ENCODE data around the gene EFL1.

The EFL1 gene

DNA sequence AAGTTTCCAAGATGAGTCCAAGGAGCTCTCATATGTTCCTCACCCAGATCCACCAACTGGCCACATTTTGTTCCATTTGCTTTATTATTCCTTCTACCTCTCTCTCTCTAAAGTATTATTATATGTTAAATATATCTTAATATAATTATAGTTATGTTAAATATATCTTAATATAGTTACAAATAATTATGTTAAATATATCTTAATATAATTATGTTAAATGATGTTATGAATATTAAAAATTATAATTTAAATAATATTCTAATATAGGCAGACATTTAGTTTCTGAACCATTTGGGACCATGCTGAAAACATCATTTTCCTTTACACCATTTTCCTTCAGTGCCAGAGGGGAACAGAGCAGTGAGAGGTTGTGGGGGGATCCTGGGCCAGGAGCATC is 166.7 kb downstream of the EFL1 start:
- in situ Hi-C loops (cut with HindIII; ENCODE audit: low sequenced_read_pairs) = no loop called here
- no peak overlapping the region for H3K4me3 ChIP-seq (ENCODE audit: low read depth, low read length)
- TF ChIP-seq, protein P1, sequence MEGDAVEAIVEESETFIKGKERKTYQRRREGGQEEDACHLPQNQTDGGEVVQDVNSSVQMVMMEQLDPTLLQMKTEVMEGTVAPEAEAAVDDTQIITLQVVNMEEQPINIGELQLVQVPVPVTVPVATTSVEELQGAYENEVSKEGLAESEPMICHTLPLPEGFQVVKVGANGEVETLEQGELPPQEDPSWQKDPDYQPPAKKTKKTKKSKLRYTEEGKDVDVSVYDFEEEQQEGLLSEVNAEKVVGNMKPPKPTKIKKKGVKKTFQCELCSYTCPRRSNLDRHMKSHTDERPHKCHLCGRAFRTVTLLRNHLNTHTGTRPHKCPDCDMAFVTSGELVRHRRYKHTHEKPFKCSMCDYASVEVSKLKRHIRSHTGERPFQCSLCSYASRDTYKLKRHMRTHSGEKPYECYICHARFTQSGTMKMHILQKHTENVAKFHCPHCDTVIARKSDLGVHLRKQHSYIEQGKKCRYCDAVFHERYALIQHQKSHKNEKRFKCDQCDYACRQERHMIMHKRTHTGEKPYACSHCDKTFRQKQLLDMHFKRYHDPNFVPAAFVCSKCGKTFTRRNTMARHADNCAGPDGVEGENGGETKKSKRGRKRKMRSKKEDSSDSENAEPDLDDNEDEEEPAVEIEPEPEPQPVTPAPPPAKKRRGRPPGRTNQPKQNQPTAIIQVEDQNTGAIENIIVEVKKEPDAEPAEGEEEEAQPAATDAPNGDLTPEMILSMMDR (IDR thresholded peaks at IDR 0.05; ENCODE audit: low read depth, low read length) = no peak
- no peak for DNase-seq (ENCODE audit: low read depth, low spot score)

DNA sequence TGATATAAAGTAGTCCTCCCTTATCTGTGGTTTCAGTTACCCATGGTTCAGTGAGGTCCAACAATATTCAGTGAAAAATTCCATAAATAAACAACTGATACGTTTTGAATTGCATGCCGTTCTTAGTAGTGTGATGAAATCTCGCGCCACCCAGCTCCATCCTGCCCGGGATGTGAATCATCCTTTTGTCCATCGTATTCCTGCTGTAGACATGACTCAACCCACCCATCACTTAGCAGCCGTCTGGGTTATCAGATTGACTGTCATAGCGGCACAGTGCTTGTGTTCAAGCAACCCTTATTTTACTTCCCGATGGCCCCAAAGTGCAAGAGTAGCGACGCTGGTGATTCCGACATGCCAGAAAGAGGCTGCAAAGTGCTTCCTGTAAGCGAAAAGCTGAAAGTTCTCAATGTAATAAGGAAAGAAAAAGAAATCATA is 168.7 kb downstream of the EFL1 start:
- TF ChIP-seq, protein P1 (IDR thresholded peaks at IDR 0.05; ENCODE audit: low read depth, low read length) = no peak
- peak; percentile 86 for DNase-seq (ENCODE audit: low read depth, low spot score)
- in situ Hi-C loops (cut with HindIII; ENCODE audit: low sequenced_read_pairs) = no loop called here
- H3K4me3 ChIP-seq (ENCODE audit: low read depth, low read length) = peak overlapping the region; percentile 11

DNA sequence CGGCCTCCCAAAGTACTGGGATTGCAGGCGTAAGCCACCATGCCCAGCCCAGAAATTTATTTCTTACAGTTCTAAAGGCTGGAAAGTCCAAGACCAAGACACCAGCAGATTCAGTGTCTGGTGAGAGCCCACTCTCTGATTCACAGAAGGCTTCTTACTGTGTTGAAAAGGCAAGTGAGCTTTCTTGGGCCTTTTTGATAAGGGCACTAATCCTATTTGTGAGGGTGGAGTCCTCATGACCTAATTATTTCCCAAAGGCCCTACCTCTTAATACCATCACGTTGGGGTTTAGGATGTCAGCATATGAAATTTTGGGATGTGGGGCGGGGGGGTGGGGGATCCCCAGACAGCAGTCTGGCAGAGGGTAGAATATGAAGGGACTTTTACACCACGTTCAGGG is 169.2 kb downstream of the EFL1 start:
- no peak for DNase-seq (ENCODE audit: low read depth, low spot score)
- H3K4me3 ChIP-seq (ENCODE audit: low read depth, low read length) = no peak overlapping the region
- in situ Hi-C loops (cut with HindIII; ENCODE audit: low sequenced_read_pairs) = no loop called here
- TF ChIP-seq, protein P1 (IDR thresholded peaks at IDR 0.05; ENCODE audit: low read depth, low read length) = no peak

DNA sequence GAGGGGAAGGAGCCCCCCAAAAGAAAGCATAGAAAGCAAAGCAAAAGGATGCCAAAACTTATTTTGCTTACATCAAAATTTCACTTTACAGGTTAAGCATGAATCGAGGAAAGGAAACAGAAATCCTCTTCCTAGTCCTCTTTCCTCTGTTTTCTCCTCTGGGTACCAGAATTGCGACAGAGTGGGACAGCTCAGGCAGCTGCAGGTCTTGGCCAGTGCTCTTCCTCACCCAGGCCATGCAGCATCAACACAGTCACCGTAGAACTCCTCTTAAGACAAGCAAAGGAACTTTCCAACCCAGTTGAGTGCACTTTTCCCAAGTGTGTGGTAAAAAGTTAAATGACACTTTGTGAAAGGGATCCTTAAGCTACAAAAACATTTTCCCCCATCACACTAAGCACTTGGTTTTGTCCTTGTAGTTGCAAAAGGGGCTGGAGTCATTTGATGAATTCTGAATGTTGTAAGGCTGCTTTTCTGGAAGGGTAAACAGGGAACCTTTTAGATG is 170.8 kb downstream of the EFL1 start:
- H3K4me3 ChIP-seq (ENCODE audit: low read depth, low read length) = no peak overlapping the region
- in situ Hi-C loops (cut with HindIII; ENCODE audit: low sequenced_read_pairs) = no loop called here
- DNase-seq (ENCODE audit: low read depth, low spot score) = no peak
- TF ChIP-seq, protein P1 (IDR thresholded peaks at IDR 0.05; ENCODE audit: low read depth, low read length) = no peak

DNA sequence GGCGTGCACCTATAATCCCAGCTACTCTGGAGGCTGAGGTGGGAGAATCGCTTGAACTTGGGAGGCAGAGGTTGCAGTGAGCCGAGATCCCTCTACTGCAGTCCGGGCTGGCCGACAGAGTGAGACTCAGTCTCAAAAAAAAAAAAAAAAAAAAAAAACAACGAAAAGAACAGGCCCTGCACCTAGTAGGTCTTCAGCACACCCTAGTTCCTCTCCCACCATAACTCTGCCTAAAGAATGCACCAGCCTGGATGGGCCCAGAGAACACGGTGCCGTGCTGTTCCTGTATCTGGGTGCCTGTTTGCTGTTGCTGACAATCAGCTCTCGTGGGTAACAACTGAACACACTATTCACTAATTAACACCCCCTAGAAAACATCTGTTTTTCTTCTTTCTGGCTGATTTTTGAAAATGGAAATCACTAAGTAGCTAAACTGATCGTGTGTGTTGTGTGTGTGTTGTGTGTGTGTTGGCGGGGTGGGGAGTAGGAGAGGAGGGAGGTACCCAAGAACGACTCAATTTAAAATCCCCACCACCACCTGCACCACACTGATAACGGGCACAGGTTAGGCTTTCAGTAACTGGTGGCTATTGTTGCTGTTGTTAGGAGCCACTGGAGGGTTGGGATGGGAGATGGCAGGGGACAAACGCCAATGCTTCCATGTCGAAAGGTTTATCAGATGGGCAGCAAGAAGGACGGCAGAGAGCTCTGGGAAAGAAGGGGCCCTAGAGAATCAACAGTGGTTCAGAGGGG is 176.1 kb downstream of the EFL1 start:
- H3K4me3 ChIP-seq (ENCODE audit: low read depth, low read length) = no peak overlapping the region
- no peak for DNase-seq (ENCODE audit: low read depth, low spot score)
- TF ChIP-seq, protein P1 (IDR thresholded peaks at IDR 0.05; ENCODE audit: low read depth, low read length) = no peak
- in situ Hi-C loops (cut with HindIII; ENCODE audit: low sequenced_read_pairs) = no loop called here

DNA sequence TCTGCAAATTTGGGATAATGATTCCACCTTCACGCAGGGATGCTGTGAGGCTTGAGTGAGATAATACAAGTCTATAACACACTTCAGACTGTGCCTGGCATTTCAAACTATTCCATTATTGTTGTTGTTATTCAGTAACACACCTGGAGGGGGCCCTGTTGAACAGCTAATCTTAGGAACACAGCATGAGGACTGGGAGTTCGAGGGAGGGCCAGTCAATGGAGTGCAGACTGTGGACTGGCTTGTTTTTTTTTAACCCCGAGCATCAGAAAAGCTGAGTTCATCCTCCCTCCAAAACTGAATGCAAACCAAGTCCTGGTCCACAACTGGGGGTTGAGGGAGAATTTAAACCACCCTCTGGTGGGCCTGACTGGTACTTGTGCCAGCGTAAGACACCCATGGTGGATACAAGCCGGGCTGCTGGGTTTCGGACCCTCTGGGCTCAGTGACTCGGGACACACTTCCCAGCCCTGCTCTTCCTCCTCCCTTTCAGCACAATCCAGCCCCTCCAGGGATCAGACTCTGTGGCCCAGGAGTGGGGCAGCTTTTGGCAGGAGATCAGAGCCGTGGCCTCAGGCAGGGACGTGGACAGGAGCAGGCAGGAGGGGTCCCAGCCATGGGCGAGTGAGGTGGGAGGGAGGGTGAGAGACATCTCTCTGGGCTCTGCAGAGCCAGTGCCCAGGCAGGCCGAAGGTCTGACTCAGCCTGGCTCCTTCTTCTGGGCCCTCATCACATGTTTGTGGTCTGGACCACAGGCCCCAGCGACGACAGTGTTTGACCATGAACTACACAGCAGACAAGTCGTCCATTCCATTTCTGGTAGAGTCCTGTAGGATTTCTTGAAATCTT is 180.4 kb downstream of the EFL1 start:
- TF ChIP-seq, protein P1 (IDR thresholded peaks at IDR 0.05; ENCODE audit: low read depth, low read length) = peak; percentile 41
- H3K4me3 ChIP-seq (ENCODE audit: low read depth, low read length) = no peak overlapping the region
- in situ Hi-C loops (cut with HindIII; ENCODE audit: low sequenced_read_pairs) = no loop called here
- peak; percentile 95 for DNase-seq (ENCODE audit: low read depth, low spot score)

All from astrocyte of the spinal cord (primary cell).